ENCODE results near the gene SLC25A13. TPM values are rescaled to one million over a fixed set of nuclear protein-coding genes. Genes with fewer than 3 reads are reported as not detected.

Gene SLC25A13
- polyA plus RNA-seq, 1 of the 3 experiments (the other 2 are of a cell fraction) = 16.0 TPM

DNA sequence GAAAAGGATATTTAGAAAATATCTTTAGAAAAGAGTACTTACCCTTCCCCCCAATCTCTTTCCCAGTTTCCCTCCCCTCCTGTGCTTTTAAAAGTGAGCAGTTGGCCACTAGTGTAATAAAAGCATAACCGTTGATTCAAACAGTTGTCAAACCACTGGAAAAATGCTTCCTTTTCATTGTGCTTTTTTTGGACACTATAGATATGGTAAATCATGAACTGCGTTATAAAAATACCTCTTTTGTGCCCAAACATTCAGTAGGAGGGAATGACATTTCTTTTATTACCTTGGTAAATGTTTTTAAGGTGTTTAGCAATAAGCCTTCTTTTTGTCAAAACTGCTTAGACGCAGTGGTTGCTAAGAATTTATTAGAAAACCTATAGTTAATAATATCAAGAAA, 232.4 kb downstream of the SLC25A13 start:
- Histone ChIP-seq H3K9me3 (no peaks in the 10 kb centered on the region), H4K20me1 (ENCODE audit: insufficient read depth) (no peaks in the 10 kb centered on the region), H3F3A (replicated peaks; ENCODE audit: insufficient read depth) (peaks cover 11% of the 10 kb centered on the region), H3K79me2 (ENCODE audit: insufficient read depth) (no peaks in the 10 kb centered on the region), H3K36me3 (replicated peaks in 1 of 2; ENCODE audit: control insufficient read depth in 1 of 2, insufficient read depth in 2 of 2, low read length in 1 of 2) (no peaks in the 10 kb centered on the region), H3K27me3 (ENCODE audit: insufficient read depth) (no peaks in the 10 kb centered on the region), H3K9ac (no peak overlapping the region), H3K27ac (ENCODE audit: low read depth in 2 of 2, low read length in 1 of 2) (no peak overlapping the region), H3K4me3 (ENCODE audit: low read depth in 2 of 2, low read length in 1 of 2) (no peak overlapping the region), H3K4me1 (ENCODE audit: control insufficient read depth in 1 of 2, insufficient read depth in 2 of 2, low read depth in 1 of 2, low read length in 1 of 2) (peaks cover 2 to 20% of the 10 kb centered on the region in 2 experiments; a peak in 3 of 4 replicates), H3K4me2 (no peak overlapping the region), H3K9me2 (no peaks in the 10 kb centered on the region), H2AFZ (ENCODE audit: low read depth) (no peak overlapping the region)
- CTCF ChIA-PET = interaction anchor here (0.6 to 6.1 kb wide), 7 partner anchors 8 to 976 kb away, joined by 3 to 24 read pairs (median 5); no protein-coding TSS in a partner anchor
- no peak for DNase-seq
- 91% methylated on average over 3 of the region's 3 CpGs for WGBS (ENCODE audit: low lambda C conversion rate)
- TF ChIP-seq, protein P1, sequence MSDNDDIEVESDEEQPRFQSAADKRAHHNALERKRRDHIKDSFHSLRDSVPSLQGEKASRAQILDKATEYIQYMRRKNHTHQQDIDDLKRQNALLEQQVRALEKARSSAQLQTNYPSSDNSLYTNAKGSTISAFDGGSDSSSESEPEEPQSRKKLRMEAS (IDR thresholded peaks at IDR 0.05; ENCODE audit: low read depth) = no peak
- TF ChIP-seq, protein P2, sequence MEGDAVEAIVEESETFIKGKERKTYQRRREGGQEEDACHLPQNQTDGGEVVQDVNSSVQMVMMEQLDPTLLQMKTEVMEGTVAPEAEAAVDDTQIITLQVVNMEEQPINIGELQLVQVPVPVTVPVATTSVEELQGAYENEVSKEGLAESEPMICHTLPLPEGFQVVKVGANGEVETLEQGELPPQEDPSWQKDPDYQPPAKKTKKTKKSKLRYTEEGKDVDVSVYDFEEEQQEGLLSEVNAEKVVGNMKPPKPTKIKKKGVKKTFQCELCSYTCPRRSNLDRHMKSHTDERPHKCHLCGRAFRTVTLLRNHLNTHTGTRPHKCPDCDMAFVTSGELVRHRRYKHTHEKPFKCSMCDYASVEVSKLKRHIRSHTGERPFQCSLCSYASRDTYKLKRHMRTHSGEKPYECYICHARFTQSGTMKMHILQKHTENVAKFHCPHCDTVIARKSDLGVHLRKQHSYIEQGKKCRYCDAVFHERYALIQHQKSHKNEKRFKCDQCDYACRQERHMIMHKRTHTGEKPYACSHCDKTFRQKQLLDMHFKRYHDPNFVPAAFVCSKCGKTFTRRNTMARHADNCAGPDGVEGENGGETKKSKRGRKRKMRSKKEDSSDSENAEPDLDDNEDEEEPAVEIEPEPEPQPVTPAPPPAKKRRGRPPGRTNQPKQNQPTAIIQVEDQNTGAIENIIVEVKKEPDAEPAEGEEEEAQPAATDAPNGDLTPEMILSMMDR (IDR thresholded peaks at IDR 0.05) = no peak
- POLR2A ChIA-PET = no interaction called here

DNA sequence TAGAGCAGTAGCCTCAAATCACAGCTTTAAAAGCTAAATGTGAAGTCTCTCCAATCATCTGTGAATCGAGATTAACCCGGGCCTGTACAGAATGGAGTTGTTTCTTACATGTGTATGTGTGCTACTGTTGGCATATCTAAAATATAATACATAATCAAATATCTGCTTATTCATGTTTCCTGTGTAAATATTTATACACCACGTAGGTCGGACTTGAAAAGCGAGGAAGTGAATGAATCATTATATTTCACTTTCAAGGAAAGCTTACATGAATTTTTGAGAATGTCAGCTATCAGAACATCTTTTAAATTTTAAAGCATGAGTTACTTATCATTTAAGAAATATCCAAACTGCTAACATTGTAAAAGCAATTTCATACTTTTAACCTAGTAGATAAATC, 233.3 kb downstream of the SLC25A13 start:
- H3K4me3 ChIP-seq (ENCODE audit: low read depth in 2 of 2, low read length in 1 of 2) = no peak overlapping the region
- no peaks in the 10 kb centered on the region for H3K9me2 ChIP-seq
- no peak overlapping the region for H3K9ac ChIP-seq
- H4K20me1 ChIP-seq (ENCODE audit: insufficient read depth) = no peaks in the 10 kb centered on the region
- no peaks in the 10 kb centered on the region for H3K9me3 ChIP-seq
- no peak overlapping the region for H3K4me2 ChIP-seq
- WGBS (ENCODE audit: low lambda C conversion rate) = 54% methylated on average over 5 of the region's 5 CpGs
- ChIA-PET CTCF (interaction anchor here (0.6 to 6.1 kb wide), 5 partner anchors 9 to 977 kb away, joined by 3 to 24 read pairs (median 5); no protein-coding TSS in a partner anchor), POLR2A (no interaction called here)
- peaks cover 6% of the 10 kb centered on the region for H3F3A ChIP-seq (replicated peaks; ENCODE audit: insufficient read depth)
- H3K27ac ChIP-seq (ENCODE audit: low read depth in 2 of 2, low read length in 1 of 2) = no peak overlapping the region
- no peaks in the 10 kb centered on the region for H3K36me3 ChIP-seq (replicated peaks in 1 of 2; ENCODE audit: control insufficient read depth in 1 of 2, insufficient read depth in 2 of 2, low read length in 1 of 2)
- H3K79me2 ChIP-seq (ENCODE audit: insufficient read depth) = no peaks in the 10 kb centered on the region
- H3K27me3 ChIP-seq (ENCODE audit: insufficient read depth) = no peaks in the 10 kb centered on the region
- peak; percentile 24; the same call in 1 of the 2 replicates for TF ChIP-seq JUND (IDR thresholded peaks at IDR 0.05)
- TF ChIP-seq ELF1 (IDR thresholded peaks at IDR 0.05) = no peak
- 0 out of 2 replicates have a peak, but pooled peaks have one; percentile 5 for TF ChIP-seq TCF12 (IDR thresholded peaks at IDR 0.05)
- no peak for TF ChIP-seq RCOR1 (IDR thresholded peaks at IDR 0.05; ENCODE audit: low read length)
- TF ChIP-seq, protein P3, sequence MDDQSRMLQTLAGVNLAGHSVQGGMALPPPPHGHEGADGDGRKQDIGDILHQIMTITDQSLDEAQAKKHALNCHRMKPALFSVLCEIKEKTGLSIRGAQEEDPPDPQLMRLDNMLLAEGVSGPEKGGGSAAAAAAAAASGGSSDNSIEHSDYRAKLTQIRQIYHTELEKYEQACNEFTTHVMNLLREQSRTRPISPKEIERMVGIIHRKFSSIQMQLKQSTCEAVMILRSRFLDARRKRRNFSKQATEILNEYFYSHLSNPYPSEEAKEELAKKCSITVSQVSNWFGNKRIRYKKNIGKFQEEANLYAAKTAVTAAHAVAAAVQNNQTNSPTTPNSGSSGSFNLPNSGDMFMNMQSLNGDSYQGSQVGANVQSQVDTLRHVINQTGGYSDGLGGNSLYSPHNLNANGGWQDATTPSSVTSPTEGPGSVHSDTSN (IDR thresholded peaks at IDR 0.05) = no peak
- no peak for TF ChIP-seq RFX5 (IDR thresholded peaks at IDR 0.05; ENCODE audit: low read length)
- no peak for TF ChIP-seq FOXM1 (IDR thresholded peaks at IDR 0.05; ENCODE audit: low read depth)
- TF ChIP-seq, protein P4, sequence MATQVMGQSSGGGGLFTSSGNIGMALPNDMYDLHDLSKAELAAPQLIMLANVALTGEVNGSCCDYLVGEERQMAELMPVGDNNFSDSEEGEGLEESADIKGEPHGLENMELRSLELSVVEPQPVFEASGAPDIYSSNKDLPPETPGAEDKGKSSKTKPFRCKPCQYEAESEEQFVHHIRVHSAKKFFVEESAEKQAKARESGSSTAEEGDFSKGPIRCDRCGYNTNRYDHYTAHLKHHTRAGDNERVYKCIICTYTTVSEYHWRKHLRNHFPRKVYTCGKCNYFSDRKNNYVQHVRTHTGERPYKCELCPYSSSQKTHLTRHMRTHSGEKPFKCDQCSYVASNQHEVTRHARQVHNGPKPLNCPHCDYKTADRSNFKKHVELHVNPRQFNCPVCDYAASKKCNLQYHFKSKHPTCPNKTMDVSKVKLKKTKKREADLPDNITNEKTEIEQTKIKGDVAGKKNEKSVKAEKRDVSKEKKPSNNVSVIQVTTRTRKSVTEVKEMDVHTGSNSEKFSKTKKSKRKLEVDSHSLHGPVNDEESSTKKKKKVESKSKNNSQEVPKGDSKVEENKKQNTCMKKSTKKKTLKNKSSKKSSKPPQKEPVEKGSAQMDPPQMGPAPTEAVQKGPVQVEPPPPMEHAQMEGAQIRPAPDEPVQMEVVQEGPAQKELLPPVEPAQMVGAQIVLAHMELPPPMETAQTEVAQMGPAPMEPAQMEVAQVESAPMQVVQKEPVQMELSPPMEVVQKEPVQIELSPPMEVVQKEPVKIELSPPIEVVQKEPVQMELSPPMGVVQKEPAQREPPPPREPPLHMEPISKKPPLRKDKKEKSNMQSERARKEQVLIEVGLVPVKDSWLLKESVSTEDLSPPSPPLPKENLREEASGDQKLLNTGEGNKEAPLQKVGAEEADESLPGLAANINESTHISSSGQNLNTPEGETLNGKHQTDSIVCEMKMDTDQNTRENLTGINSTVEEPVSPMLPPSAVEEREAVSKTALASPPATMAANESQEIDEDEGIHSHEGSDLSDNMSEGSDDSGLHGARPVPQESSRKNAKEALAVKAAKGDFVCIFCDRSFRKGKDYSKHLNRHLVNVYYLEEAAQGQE (IDR thresholded peaks at IDR 0.05; ENCODE audit: low read depth, low read length) = no peak
- TF ChIP-seq, protein P1 (IDR thresholded peaks at IDR 0.05; ENCODE audit: low read depth) = no peak
- TF ChIP-seq, protein P2 (IDR thresholded peaks at IDR 0.05) = no peak
- no peak for TF ChIP-seq SMC3 (IDR thresholded peaks at IDR 0.05; ENCODE audit: low read depth, low read length)
- TF ChIP-seq TAF1 (IDR thresholded peaks at IDR 0.05; ENCODE audit: borderline replicate concordance, low read depth, low read length) = no peak
- TF ChIP-seq YY1 (IDR thresholded peaks at IDR 0.05; ENCODE audit: low read depth) = no peak
- no peak for TF ChIP-seq MEF2A (IDR thresholded peaks at IDR 0.05; ENCODE audit: borderline replicate concordance, low read depth)
- no peak for TF ChIP-seq CHD2 (IDR thresholded peaks at IDR 0.05; ENCODE audit: low read length, partially characterized antibody)
- DNase-seq = no peak
- H2AFZ ChIP-seq (ENCODE audit: low read depth) = no peak overlapping the region
- peaks cover 2 to 12% of the 10 kb centered on the region in 2 experiments; a peak in 3 of 4 replicates for H3K4me1 ChIP-seq (ENCODE audit: control insufficient read depth in 1 of 2, insufficient read depth in 2 of 2, low read depth in 1 of 2, low read length in 1 of 2)
